ENCODE measurements around the gene SCO2. TPM values are rescaled to one million over a fixed set of nuclear protein-coding genes. Genes with fewer than 3 reads are reported as not detected.

The SCO2 gene, protein sequence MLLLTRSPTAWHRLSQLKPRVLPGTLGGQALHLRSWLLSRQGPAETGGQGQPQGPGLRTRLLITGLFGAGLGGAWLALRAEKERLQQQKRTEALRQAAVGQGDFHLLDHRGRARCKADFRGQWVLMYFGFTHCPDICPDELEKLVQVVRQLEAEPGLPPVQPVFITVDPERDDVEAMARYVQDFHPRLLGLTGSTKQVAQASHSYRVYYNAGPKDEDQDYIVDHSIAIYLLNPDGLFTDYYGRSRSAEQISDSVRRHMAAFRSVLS
- 1 to 10 TPM in 3 of 6 experiments, under 1 TPM in 1, not detected in 2; 0.80 to 4.2 (median 2.5) TPM for total RNA-seq
- long read RNA-seq, partial matches to known transcripts: 0 of 2 reads
- long read RNA-seq, other reads (novel, unspliced or antisense): 2 of 2 reads

DNA sequence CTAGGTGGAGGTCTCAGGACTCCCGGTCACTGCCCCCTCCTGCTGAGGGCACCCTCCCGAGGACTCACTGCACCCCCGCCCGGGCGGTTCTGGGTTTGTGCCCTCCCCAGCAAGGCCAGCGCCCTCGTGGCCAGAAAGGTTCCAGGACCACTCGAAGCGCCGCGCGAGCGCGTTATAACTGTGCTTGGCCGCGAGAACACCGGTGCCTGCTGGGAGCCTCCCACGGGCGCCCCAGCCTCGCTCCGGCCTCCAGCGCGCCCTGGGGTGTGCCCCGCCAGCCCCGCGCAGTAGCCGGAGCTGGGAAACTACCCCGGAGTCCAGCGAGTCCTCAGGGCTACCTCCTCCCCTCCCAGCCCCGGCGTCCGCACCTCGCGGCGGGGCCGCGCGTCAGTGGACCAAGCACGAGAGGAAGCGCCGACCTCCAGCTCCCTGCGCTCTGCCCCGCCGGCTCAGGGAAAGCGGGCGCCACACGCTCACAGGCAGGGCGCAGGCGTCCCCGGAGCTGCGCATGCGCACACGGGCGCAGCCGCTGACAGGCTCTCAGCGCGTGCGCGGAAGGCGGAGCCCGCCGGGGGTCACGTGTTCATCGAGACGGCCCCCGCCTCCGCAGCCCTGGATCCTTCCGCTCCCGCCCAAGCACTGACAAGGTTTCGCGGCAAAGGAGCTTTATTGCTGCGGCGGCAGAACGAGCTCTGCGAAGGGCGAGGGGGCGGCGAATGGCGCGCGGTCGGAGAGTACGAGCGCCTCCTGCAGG, at the start of gene SCO2:
TSS of gene SCO2 (minus strand) at position 495 of the 754 bp plus-strand sequence. CDS start 1,187 bp downstream, outside the sequence.
- H3K27me3 ChIP-seq: no peaks in the 10 kb centered on the region
- WGBS (ENCODE audit: insufficient coverage, low coverage, low lambda C conversion rate, missing lambda C conversion rate): 0% methylated on average over 15 of the region's 84 CpGs
- H3K9me3 ChIP-seq: no peaks in the 10 kb centered on the region
- TF ChIP-seq CTCF (IDR thresholded peaks at IDR 0.05) (peak; percentile 8 to 36 (median 29)), POLR2A (IDR thresholded peaks at IDR 0.05) (peak; percentile 92)
- DNase-seq (peak; percentile 97), ATAC-seq (peak; percentile 38 to 64 (median 56))
- peaks cover 0 to 25% (median 12%) of the 10 kb centered on the region in 4 donors for H3K4me1 ChIP-seq
- H3K27ac ChIP-seq: peak within 1 kb of the TSS; percentile 76 to 94 (median 87)
- intact Hi-C loops (cut with DNase I): loop anchor here in 1 of 2 donors (10.0 kb wide), 1 partner anchor 90 kb away; no protein-coding TSS in a partner anchor
- H3K4me3 ChIP-seq: peak within 1 kb of the TSS; percentile 66 to 74 (median 68)
- H3K36me3 ChIP-seq: peaks cover 0 to 23% (median 3%) of the 10 kb centered on the region in 4 donors

DNA sequence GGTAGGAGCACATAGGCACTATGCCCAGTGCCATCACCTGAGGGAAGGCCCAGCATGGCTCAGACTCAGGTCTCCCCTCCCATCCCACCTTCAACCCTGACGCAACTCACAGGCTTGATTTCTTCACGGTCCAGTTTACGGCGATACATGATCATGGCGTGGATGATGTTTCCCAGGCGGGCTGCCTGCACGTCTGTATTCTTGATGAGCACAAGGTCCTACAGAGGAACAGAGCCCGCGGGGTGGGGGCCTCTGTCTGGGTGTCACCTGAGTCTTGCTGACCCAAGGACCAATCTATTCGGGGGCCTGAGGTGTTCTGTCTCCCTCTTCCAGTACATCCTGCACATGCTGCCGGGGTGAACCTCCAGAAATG, 49.0 kb upstream of the SCO2 start:
- Histone ChIP-seq H3K9me3 (no peaks in the 10 kb centered on the region), H3K4me1 (peaks cover 0 to 16% (median 7%) of the 10 kb centered on the region in 4 donors), H3K27me3 (no peaks in the 10 kb centered on the region), H3K4me3 (no peak overlapping the region), H3K36me3 (peaks cover 0 to 11% (median 2%) of the 10 kb centered on the region in 4 donors), H3K27ac (no peak overlapping the region)
- intact Hi-C loops (cut with DNase I): no loop called here
- no peak for TF ChIP-seq CTCF (IDR thresholded peaks at IDR 0.05)
- TF ChIP-seq POLR2A (IDR thresholded peaks at IDR 0.05): no peak
- ATAC-seq (no peak), DNase-seq (no peak)
- 86% methylated on average over 7 of the region's 11 CpGs for WGBS (ENCODE audit: insufficient coverage, low coverage, low lambda C conversion rate, missing lambda C conversion rate)

DNA sequence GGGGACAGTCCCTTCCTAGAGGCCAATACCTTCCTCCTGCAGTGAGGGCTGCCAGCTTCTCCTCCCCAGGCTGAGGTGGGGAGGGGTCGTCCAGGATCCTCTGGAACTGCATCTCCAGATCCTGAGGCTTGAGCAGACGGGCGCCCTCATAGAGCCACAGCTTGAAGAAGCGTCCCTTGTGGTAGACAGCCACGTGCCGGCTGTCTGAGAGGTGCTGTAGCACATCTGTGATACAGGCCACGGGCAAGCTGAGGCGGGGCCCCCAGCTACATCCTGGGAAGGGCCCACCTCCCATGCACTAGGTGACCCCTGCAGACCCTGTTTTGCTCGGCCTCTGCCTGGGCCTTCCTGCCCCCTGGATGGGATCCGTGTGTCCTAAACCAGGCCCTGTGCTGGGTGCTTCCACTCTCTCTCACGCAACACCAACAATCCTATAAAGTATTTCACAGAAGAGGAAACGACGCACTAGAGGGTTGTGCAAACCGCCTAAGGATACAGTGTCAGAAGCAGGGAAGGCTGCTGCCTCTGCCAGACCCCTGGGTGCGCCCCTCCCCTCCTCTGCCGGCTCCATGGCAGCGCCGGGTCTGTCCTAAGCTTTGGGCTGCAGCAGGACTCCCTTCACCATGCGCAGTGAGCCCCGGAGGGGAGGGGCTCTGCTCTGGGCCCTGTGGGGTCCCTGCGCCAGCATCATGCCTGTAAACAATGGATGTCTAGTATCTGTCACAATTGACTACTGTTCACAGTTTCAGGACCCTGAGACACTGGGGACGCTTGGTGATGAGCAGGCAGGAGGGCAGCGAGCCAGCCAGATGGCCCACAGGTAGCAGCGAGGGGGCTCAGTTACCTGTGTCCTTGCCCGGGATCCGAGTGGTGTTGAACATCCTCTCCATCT, 48.3 kb upstream of the SCO2 start:
- Histone ChIP-seq H3K27me3 (no peaks in the 10 kb centered on the region), H3K27ac (no peak overlapping the region), H3K4me1 (peaks cover 0 to 23% (median 10%) of the 10 kb centered on the region in 4 donors), H3K9me3 (no peaks in the 10 kb centered on the region), H3K36me3 (peaks cover 0 to 11% (median 2%) of the 10 kb centered on the region in 4 donors), H3K4me3 (no peak overlapping the region)
- intact Hi-C loops (cut with DNase I): no loop called here
- 78% methylated on average over 3 of the region's 26 CpGs for WGBS (ENCODE audit: insufficient coverage, low coverage, low lambda C conversion rate, missing lambda C conversion rate)
- no peak for ATAC-seq
- DNase-seq: no peak
- TF ChIP-seq POLR2A (IDR thresholded peaks at IDR 0.05): no peak
- TF ChIP-seq CTCF (IDR thresholded peaks at IDR 0.05): no peak

- intact Hi-C loops (cut with DNase I): no loop called here
- peaks cover 0 to 11% (median 2%) of the 10 kb centered on the region in 4 donors for H3K36me3 ChIP-seq
- no peak overlapping the region for H3K27ac ChIP-seq
- TF ChIP-seq CTCF (IDR thresholded peaks at IDR 0.05) (no peak), POLR2A (IDR thresholded peaks at IDR 0.05) (no peak)
- no peak for ATAC-seq
- WGBS (ENCODE audit: insufficient coverage, low coverage, low lambda C conversion rate, missing lambda C conversion rate): 88% methylated on average over 3 of the region's 11 CpGs
- no peaks in the 10 kb centered on the region for H3K27me3 ChIP-seq
- H3K9me3 ChIP-seq: no peaks in the 10 kb centered on the region
- DNase-seq: no peak
- peaks cover 0 to 30% (median 15%) of the 10 kb centered on the region in 4 donors for H3K4me1 ChIP-seq
- H3K4me3 ChIP-seq: no peak overlapping the region
Observed at GRCh38 chr22:50572965-50573364, 47.6 kb upstream of the SCO2 start.

Data from right lobe of liver (tissue), 6 donors.